Measurements from ENCODE around the gene INPP5J. TPM values are rescaled to one million over a fixed set of nuclear protein-coding genes. Genes with fewer than 3 reads are reported as not detected.

INPP5J gene
- polyA plus RNA-seq, 1 donor (not counting 4 experiments of a cell fraction or from before 2014, with no cell fraction given) = 0.22 TPM

GRCh38 chr22:31160328-31160978 lies 37.7 kb downstream of the INPP5J start:
- TF ChIP-seq CTCF (optimal IDR thresholded peaks at IDR 0.05 in 1 of 3, IDR thresholded peaks at IDR 0.05 in 1 of 3, conservative IDR thresholded peaks at IDR 0.05 in 1 of 3; ENCODE audit: extremely low read depth in 1 of 3, insufficient read depth in 2 of 3, low read length in 3 of 3) (no peak), EZH2 (IDR thresholded peaks at IDR 0.05; ENCODE audit: low read length) (no peak)
- no peaks in the 10 kb centered on the region for H4K20me1 ChIP-seq (ENCODE audit: control insufficient read depth, extremely low read depth, insufficient read depth, low read length)
- peak overlapping the region; percentile 91 for H2AFZ ChIP-seq (ENCODE audit: control insufficient read depth, low read length)
- H3K27ac ChIP-seq (ENCODE audit: control insufficient read depth, insufficient read depth, low read length) = peak overlapping the region; percentile 93
- H3K9ac ChIP-seq (ENCODE audit: control insufficient read depth, extremely low read depth, insufficient read depth, low read length) = peak overlapping the region; percentile 94
- H3K9me1 ChIP-seq (ENCODE audit: control insufficient read depth, extremely low read depth, insufficient read depth, low read length) = no peaks in the 10 kb centered on the region
- H3K27me3 ChIP-seq (ENCODE audit: control insufficient read depth, extremely low read depth, insufficient read depth, low read length) = no peaks in the 10 kb centered on the region
- peaks cover 24% of the 10 kb centered on the region for H3K4me1 ChIP-seq (ENCODE audit: control insufficient read depth, extremely low read depth, insufficient read depth, low read length)
- DNase-seq (ENCODE audit: low read depth, low spot score) (no peak), FAIRE-seq (peak; percentile 23)
- H3K36me3 ChIP-seq (ENCODE audit: control insufficient read depth in 2 of 2, extremely low read depth in 1 of 2, insufficient read depth in 2 of 2, low read length in 2 of 2) = peaks cover under 1 to 5% of the 10 kb centered on the region in 2 experiments
- dilution Hi-C loops (cut with MboI; ENCODE audit: extremely low pct_ligation_motif_present, low sequenced_read_pairs) = no loop called here
- H3K9me3 ChIP-seq (ENCODE audit: control insufficient read depth, low read depth, low read length) = no peaks in the 10 kb centered on the region
- peaks cover 35% of the 10 kb centered on the region for H3K79me2 ChIP-seq (ENCODE audit: control insufficient read depth, insufficient read depth, low read length)
- peak overlapping the region; percentile 96 for H3K4me2 ChIP-seq (ENCODE audit: control insufficient read depth, extremely low read depth, insufficient read depth, low read depth, low read length)
- H3K4me3 ChIP-seq (ENCODE audit: control insufficient read depth in 2 of 3, extremely low read depth in 1 of 3, insufficient read depth in 2 of 3, low read depth in 1 of 3, low read length in 3 of 3) = peak overlapping the region; percentile 73 to 100 (median 96)

GRCh38 chr22:31161386-31161785 lies 38.6 kb downstream of the INPP5J start:
- Histone ChIP-seq H3K9me3 (ENCODE audit: control insufficient read depth, low read depth, low read length) (no peaks in the 10 kb centered on the region), H3K79me2 (ENCODE audit: control insufficient read depth, insufficient read depth, low read length) (peaks cover 41% of the 10 kb centered on the region), H3K36me3 (ENCODE audit: control insufficient read depth in 2 of 2, extremely low read depth in 1 of 2, insufficient read depth in 2 of 2, low read length in 2 of 2) (peaks cover 3 to 11% of the 10 kb centered on the region in 2 experiments), H3K27me3 (ENCODE audit: control insufficient read depth, extremely low read depth, insufficient read depth, low read length) (no peaks in the 10 kb centered on the region), H3K4me1 (ENCODE audit: control insufficient read depth, extremely low read depth, insufficient read depth, low read length) (peaks cover 19% of the 10 kb centered on the region), H2AFZ (ENCODE audit: control insufficient read depth, low read length) (no peak overlapping the region), H3K9ac (ENCODE audit: control insufficient read depth, extremely low read depth, insufficient read depth, low read length) (peak overlapping the region; percentile 94), H4K20me1 (ENCODE audit: control insufficient read depth, extremely low read depth, insufficient read depth, low read length) (no peaks in the 10 kb centered on the region), H3K27ac (ENCODE audit: control insufficient read depth, insufficient read depth, low read length) (no peak overlapping the region), H3K4me2 (ENCODE audit: control insufficient read depth, extremely low read depth, insufficient read depth, low read depth, low read length) (peak overlapping the region; percentile 96), H3K9me1 (ENCODE audit: control insufficient read depth, extremely low read depth, insufficient read depth, low read length) (no peaks in the 10 kb centered on the region), H3K4me3 (ENCODE audit: control insufficient read depth in 2 of 3, extremely low read depth in 1 of 3, insufficient read depth in 2 of 3, low read depth in 1 of 3, low read length in 3 of 3) (peak overlapping the region in 2 of 3 experiments; percentile 96 to 100)
- no peak for TF ChIP-seq CTCF (optimal IDR thresholded peaks at IDR 0.05 in 1 of 3, IDR thresholded peaks at IDR 0.05 in 1 of 3, conservative IDR thresholded peaks at IDR 0.05 in 1 of 3; ENCODE audit: extremely low read depth in 1 of 3, insufficient read depth in 2 of 3, low read length in 3 of 3)
- no peak for DNase-seq (ENCODE audit: low read depth, low spot score)
- dilution Hi-C loops (cut with MboI; ENCODE audit: extremely low pct_ligation_motif_present, low sequenced_read_pairs) = no loop called here
- no peak for FAIRE-seq

Data from keratinocyte (primary cell).